Ovary (tissue), 3 donors: ENCODE results near the gene LIPC.

Source experiments
- CTCF ChIP-seq, 3 donors: fragments of 450-650 bp in 2 of 3; fragments of 200-600 bp in 1 of 3; IDR thresholded peaks; one replicate each; pipeline versions ENCODE4 v1.5.1 to v1.8.0; 2016 to 2022; ENCODE audit warnings: antibody characterized with exemption in 3 of 3, mild to moderate bottlenecking in 1 of 3
- POLR2A ChIP-seq: fragments of 450-650 bp; IDR thresholded peaks from one replicate; pipeline ENCODE4 v1.6.1; 2017; ENCODE audit warnings: antibody characterized with exemption, mild to moderate bottlenecking, moderate library complexity
- donor health status: DM: no; HTN: no; CAD: no.

GRCh38 chr15:58598829-58599210 is 167.0 kb downstream of the LIPC start:
- TF ChIP-seq CTCF (IDR thresholded peaks at IDR 0.05) (no peak), POLR2A (no peak)
